WTC11 (cell line): ENCODE measurements around the gene GBF1. TPM values are rescaled to one million over a fixed set of nuclear protein-coding genes. Genes with fewer than 3 reads are reported as not detected.
A peak's percentile ranks its signal among the peaks of the same experiment; 100 is the strongest.

Source experiments
- ATAC-seq: fragments of 200-7000 bp; cut with Tn5 transposase; 2 replicates; pipeline ENCODE4 v1.10.0; 2021; ENCODE audit warnings: mild to moderate bottlenecking, moderate library complexity
- CTCF ChIA-PET: fragments of 300-600 bp; sonication (Branson Sonifier 250); formaldehyde crosslinking; loops from one replicate; lab custom pipeline; 2021; ENCODE audit warnings: antibody characterized with exemption; lab: Charles Lee
- POLR2A ChIA-PET: fragments of 350-600 bp; sonication (Branson Sonifier 250); formaldehyde crosslinking; loops from one replicate; lab custom pipeline; 2021; ENCODE audit warnings: antibody characterized with exemption; lab: Charles Lee
- DNase-seq: peaks from one replicate; pipeline ENCODE4 v3.0.0; 2021; ENCODE audit warnings: low spot score
- H3K27ac Mint-ChIP-seq: 2 replicates; pipeline ENCODE4 v1.8.0; 2021; ENCODE audit warnings: mixed read lengths
- H3K27me3 Mint-ChIP-seq: 2 replicates; pipeline ENCODE4 v1.8.0; 2021; ENCODE audit warnings: low read depth, mild to moderate bottlenecking, moderate library complexity, mixed read lengths
- H3K36me3 Mint-ChIP-seq: 2 replicates; pipeline ENCODE4 v1.8.0; 2021; ENCODE audit warnings: mixed read lengths
- H3K4me1 Mint-ChIP-seq: 2 replicates; pipeline ENCODE4 v1.8.0; 2022; ENCODE audit warnings: mixed read lengths
- H3K4me3 Mint-ChIP-seq: 2 replicates; pipeline ENCODE4 v1.8.0; 2021; ENCODE audit warnings: mild to moderate bottlenecking, moderate library complexity, mixed read lengths
- H3K9me3 Mint-ChIP-seq: 2 replicates; pipeline ENCODE4 v1.8.0; 2021; ENCODE audit warnings: mixed read lengths
- ATF2 ChIP-seq: sonication (generic); formaldehyde crosslinking; IDR thresholded peaks from 2 replicates; pipeline ENCODE4 v1.8.1; 2022; ENCODE audit warnings: low read depth, missing genetic modification reagents, borderline replicate concordance
- CBFB ChIP-seq: sonication (generic); formaldehyde crosslinking; IDR thresholded peaks from 2 replicates; pipeline ENCODE4 v1.8.1; 2022; ENCODE audit warnings: mild to moderate bottlenecking, low read depth, missing genetic modification reagents
- CREB1 ChIP-seq: sonication (generic); formaldehyde crosslinking; IDR thresholded peaks from 2 replicates; pipeline ENCODE4 v1.8.0; 2023; ENCODE audit warnings: mild to moderate bottlenecking, missing genetic modification reagents
- CTCF ChIP-seq: fragments of 200-600 bp; IDR thresholded peaks from 2 replicates; pipeline ENCODE4 v1.8.0; 2022; ENCODE audit warnings: antibody characterized with exemption
- ELF4 ChIP-seq: sonication (generic); formaldehyde crosslinking; IDR thresholded peaks from 2 replicates; pipeline ENCODE4 v1.8.1; 2022; ENCODE audit warnings: low read depth, mild to moderate bottlenecking, moderate library complexity, missing genetic modification reagents
- ERG ChIP-seq: fragments of 250-450 bp; sonication (Bioruptor Pico); IDR thresholded peaks from 2 replicates; pipeline ENCODE4 v1.8.0; 2021; ENCODE audit warnings: mild to moderate bottlenecking
- FOXK1 ChIP-seq: sonication (generic); formaldehyde crosslinking; IDR thresholded peaks from 2 replicates; pipeline ENCODE4 v1.8.0; 2022; ENCODE audit warnings: mild to moderate bottlenecking, moderate library complexity, missing genetic modification reagents
- HMGXB4 ChIP-seq: sonication (generic); formaldehyde crosslinking; IDR thresholded peaks from 2 replicates; pipeline ENCODE4 v1.8.1; 2023; ENCODE audit warnings: mild to moderate bottlenecking, moderate library complexity, missing genetic modification reagents
- JAZF1 ChIP-seq: fragments of 250-450 bp; sonication (Bioruptor Pico); IDR thresholded peaks from 2 replicates; pipeline ENCODE4 v1.9.0; 2021; ENCODE audit warnings: moderate library complexity, mild to moderate bottlenecking, inconsistent platforms
- KAT7 ChIP-seq: sonication (generic); formaldehyde crosslinking; IDR thresholded peaks from 2 replicates; pipeline ENCODE4 v1.8.1; 2023; ENCODE audit warnings: missing genetic modification reagents, mild to moderate bottlenecking, borderline replicate concordance
- MYBL2 ChIP-seq: sonication (generic); formaldehyde crosslinking; IDR thresholded peaks from 2 replicates; pipeline ENCODE4 v1.8.1; 2023; ENCODE audit warnings: mild to moderate bottlenecking, moderate library complexity, missing genetic modification reagents
- SOX15 ChIP-seq: fragments of 250-450 bp; sonication (Bioruptor Pico); IDR thresholded peaks from 2 replicates; pipeline ENCODE4 v1.9.0; 2021; ENCODE audit warnings: mild to moderate bottlenecking
- SP1 ChIP-seq: sonication (generic); formaldehyde crosslinking; conservative IDR thresholded peaks from 2 replicates; pipeline ENCODE4 v1.8.1; 2022; ENCODE audit warnings: missing genetic modification reagents
- TCF7 ChIP-seq: sonication (generic); formaldehyde crosslinking; IDR thresholded peaks from 2 replicates; pipeline ENCODE4 v1.8.0; 2022; ENCODE audit warnings: mild to moderate bottlenecking, low read depth, missing genetic modification reagents, moderate library complexity
- TEAD1 ChIP-seq: sonication (generic); formaldehyde crosslinking; IDR thresholded peaks from 2 replicates; pipeline ENCODE4 v1.8.0; 2022; ENCODE audit warnings: mild to moderate bottlenecking, missing genetic modification reagents
- TEAD4 ChIP-seq: sonication (generic); formaldehyde crosslinking; IDR thresholded peaks from 2 replicates; pipeline ENCODE4 v1.8.0; 2022; ENCODE audit warnings: mild to moderate bottlenecking, missing genetic modification reagents
- ZBTB21 ChIP-seq: sonication (generic); formaldehyde crosslinking; IDR thresholded peaks from 2 replicates; pipeline ENCODE4 v1.8.1; 2023; ENCODE audit warnings: mild to moderate bottlenecking, missing genetic modification reagents, borderline replicate concordance
- ZNF138 ChIP-seq: sonication (generic); formaldehyde crosslinking; conservative IDR thresholded peaks from 2 replicates; pipeline ENCODE4 v1.8.1; 2022; ENCODE audit warnings: mild to moderate bottlenecking, moderate library complexity, missing genetic modification reagents
- ZNF512 ChIP-seq: sonication (generic); formaldehyde crosslinking; IDR thresholded peaks from 2 replicates; pipeline ENCODE4 v1.8.1; 2022; ENCODE audit warnings: missing genetic modification reagents, borderline replicate concordance
- total RNA-seq: library from RNA; stranded (reverse); gene quantifications from 3 replicates; pipeline ENCODE4 v1.2.3, GENCODE V29; 2021

GBF1 gene
- total RNA-seq, 1 experiment from 2014 or later, result 32.4 TPM

- CTCF ChIA-PET, result interaction anchor here (0.6 to 9.1 kb wide), 28 partner anchors 8 to 1378 kb away, joined by 3 to 115 read pairs (median 7); partner anchors contain the start of genes ACTR1A, C10orf95, ELOVL3 and FBXL15
- H3K4me3 Mint-ChIP-seq, result peak overlapping the region; percentile 58
- ATAC-seq (no peak), DNase-seq (no peak)
- peaks cover 31% of the 10 kb centered on the region for H3K27me3 Mint-ChIP-seq
- no peak for TF ChIP-seq ERG (CRISPR knock-in tag)
- no peak for TF ChIP-seq CREB1 (CRISPR knock-in tag)
- no peak for TF ChIP-seq CTCF
- TF ChIP-seq CBFB (CRISPR knock-in tag), result no peak
- no peak for TF ChIP-seq TEAD1
- no peak for TF ChIP-seq ELF4
- TF ChIP-seq SP1, result no peak
- TF ChIP-seq ATF2 (CRISPR knock-in tag), result no peak
- no peak for TF ChIP-seq HMGXB4 (CRISPR knock-in tag)
- TF ChIP-seq TEAD4, result no peak
- no peak for TF ChIP-seq JAZF1 (CRISPR knock-in tag)
- TF ChIP-seq ZBTB21, result no peak
- no peak for TF ChIP-seq ZNF512 (CRISPR knock-in tag)
- no peak for TF ChIP-seq MYBL2 (CRISPR knock-in tag)
- no peaks in the 10 kb centered on the region for H3K9me3 Mint-ChIP-seq
- no peak overlapping the region; the same call in 1 of the 2 replicates for H3K27ac Mint-ChIP-seq
- no peaks in the 10 kb centered on the region; the same call in 1 of the 2 replicates for H3K36me3 Mint-ChIP-seq
- peaks cover 16% of the 10 kb centered on the region for H3K4me1 Mint-ChIP-seq
- POLR2A ChIA-PET, result interaction anchor here (0.9 to 1.6 kb wide), 2 partner anchors 9 to 20 kb away, joined by 3 to 5 read pairs; partner anchors contain the start of gene PSD
Measured at GRCh38 chr10:102398172-102399020, 153.1 kb downstream of the GBF1 start.

GRCh38 chr10:102399217-102400021, 154.1 kb downstream of the GBF1 start:
- Mint-ChIP-seq H3K4me1 (peaks cover 13% of the 10 kb centered on the region), H3K27me3 (peaks cover 23% of the 10 kb centered on the region), H3K27ac (no peak overlapping the region), H3K4me3 (peak overlapping the region; percentile 58), H3K9me3 (no peaks in the 10 kb centered on the region), H3K36me3 (no peaks in the 10 kb centered on the region; the same call in 1 of the 2 replicates)
- ATAC-seq, result peak; percentile 67
- ChIA-PET POLR2A (interaction anchor here (0.9 to 2.4 kb wide), 4 partner anchors 10 to 51 kb away, joined by 3 to 11 read pairs (median 5); partner anchors contain the start of genes FBXL15 and PSD), CTCF (interaction anchor here (0.5 to 9.1 kb wide), 42 partner anchors 9 to 286 kb away, joined by 3 to 115 read pairs (median 6); partner anchors contain the start of genes ACTR1A, C10orf95, CUEDC2 and ELOVL3)
- DNase-seq, result peak; percentile 91
- TF ChIP-seq TCF7 (no peak), JAZF1 (CRISPR knock-in tag) (no peak), FOXK1 (CRISPR knock-in tag) (peak; percentile 83), SOX15 (CRISPR knock-in tag) (no peak), KAT7 (CRISPR knock-in tag) (peak; percentile 60; the same call in 1 of the 2 replicates), CTCF (peak; percentile 92), HMGXB4 (CRISPR knock-in tag) (peak; percentile 100), ZNF138 (0 out of 2 replicates have a peak, but pooled peaks have one; percentile 70)
